Tibial nerve (tissue), 4 donors: ENCODE data around the gene CTNNA3. TPM values are rescaled to one million over a fixed set of nuclear protein-coding genes. Genes with fewer than 3 reads are reported as not detected.

Experiments
- DNase-seq, 2 donors: peaks; one replicate each; pipeline ENCODE4 v3.0.0-alpha.2; 2019; ENCODE audit warnings: low spot score in 2 of 2
- H3K27ac ChIP-seq, 4 donors: fragments of 200-600 bp; sonication (generic) in 3 of 4; one replicate each; pipeline ENCODE4 v1.5.1; 2017 to 2019; ENCODE audit warnings: mild to moderate bottlenecking in 1 of 4
- H3K27me3 ChIP-seq, 2 donors: fragments of 200-600 bp; sonication (generic) in 1 of 2; one replicate each; pipeline versions ENCODE4 v1.5.1 to v1.6.0; 2017 to 2019
- H3K36me3 ChIP-seq, 3 donors: fragments of 200-600 bp; sonication (generic); one replicate each; pipeline ENCODE4 v1.5.1; 2018 to 2019
- H3K4me1 ChIP-seq, 4 donors: fragments of 200-600 bp; sonication (generic) in 3 of 4; one replicate each; pipeline ENCODE4 v1.5.1; 2017 to 2019
- H3K4me3 ChIP-seq, 4 donors: fragments of 200-600 bp; sonication (generic) in 3 of 4; one replicate each; pipeline ENCODE4 v1.5.1; 2017 to 2019; ENCODE audit warnings: mild to moderate bottlenecking in 1 of 4, moderate library complexity in 1 of 4
- H3K9me3 ChIP-seq, 4 donors: fragments of 200-600 bp; sonication (generic) in 3 of 4; one replicate each; pipeline ENCODE4 v1.5.1; 2017 to 2019
- EP300 ChIP-seq, 2 donors: sonication (generic); formaldehyde crosslinking; IDR thresholded peaks; one replicate each; pipeline ENCODE4 v1.6.1; 2017; ENCODE audit warnings: antibody characterized with exemption in 2 of 2, mild to moderate bottlenecking in 1 of 2
- POLR2A ChIP-seq, 2 donors: fragments of 450-650 bp; IDR thresholded peaks; one replicate each; pipeline ENCODE4 v1.6.1; 2017; ENCODE audit warnings: antibody characterized with exemption in 2 of 2, mild to moderate bottlenecking in 2 of 2, moderate library complexity in 2 of 2
- WGBS, 2 donors: methylation state at CpG; one replicate each; pipeline ENCODE4 v1.1.5; 2018; 5-methylcytosine and 5-hydroxymethylcytosine counted together
- total RNA-seq, 4 donors: library from RNA; depleted of rRNA; stranded (reverse); fragments of >200 nt; gene quantifications; one replicate each; pipeline ENCODE4 v1.1.0, GENCODE V29; 2016
- TF ChIP-seq, protein P1 (sequence below), 5 experiments: fragments of 200-600 bp in 3 of 5; fragments of 450-650 bp in 2 of 5; sonication (generic) in 3 of 5; IDR thresholded peaks; one replicate each; pipeline ENCODE4 v1.5.1; 2016 to 2019; ENCODE audit warnings: antibody characterized with exemption in 5 of 5, mild to moderate bottlenecking in 3 of 5, moderate library complexity in 2 of 5

The CTNNA3 gene
- total RNA-seq, 4 donors from 2014 or later, result 15.9 to 36.1 (median 23.1) TPM

DNA sequence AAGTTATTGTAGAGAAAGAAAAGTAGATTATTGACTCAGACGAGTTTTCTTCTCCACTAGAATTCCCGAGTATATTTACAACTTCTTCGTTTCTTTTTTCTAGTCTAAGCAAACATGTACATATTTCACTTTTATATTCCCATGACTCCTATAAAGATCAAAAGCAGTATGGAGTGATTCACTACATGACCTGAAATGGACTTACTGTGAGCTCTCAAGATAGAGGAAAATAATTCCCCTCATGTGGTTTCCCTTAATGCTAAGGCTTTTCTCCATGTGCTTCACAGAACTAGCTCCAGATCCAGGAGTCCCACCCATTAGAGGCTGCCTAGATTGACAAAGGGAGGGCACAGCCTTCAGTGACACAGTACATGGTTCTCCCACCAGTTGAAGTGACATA lies 1593.2 kb downstream of the CTNNA3 start:
- 51 to 65% methylated on average over 3 of the region's 3 CpGs for WGBS, 2 donors
- H3K36me3 ChIP-seq, result no peaks in the 10 kb centered on the region
- H3K4me1 ChIP-seq, result no peaks in the 10 kb centered on the region
- H3K9me3 ChIP-seq, result no peaks in the 10 kb centered on the region
- H3K27ac ChIP-seq, result no peak overlapping the region
- no peaks in the 10 kb centered on the region for H3K27me3 ChIP-seq
- TF ChIP-seq, protein P1, sequence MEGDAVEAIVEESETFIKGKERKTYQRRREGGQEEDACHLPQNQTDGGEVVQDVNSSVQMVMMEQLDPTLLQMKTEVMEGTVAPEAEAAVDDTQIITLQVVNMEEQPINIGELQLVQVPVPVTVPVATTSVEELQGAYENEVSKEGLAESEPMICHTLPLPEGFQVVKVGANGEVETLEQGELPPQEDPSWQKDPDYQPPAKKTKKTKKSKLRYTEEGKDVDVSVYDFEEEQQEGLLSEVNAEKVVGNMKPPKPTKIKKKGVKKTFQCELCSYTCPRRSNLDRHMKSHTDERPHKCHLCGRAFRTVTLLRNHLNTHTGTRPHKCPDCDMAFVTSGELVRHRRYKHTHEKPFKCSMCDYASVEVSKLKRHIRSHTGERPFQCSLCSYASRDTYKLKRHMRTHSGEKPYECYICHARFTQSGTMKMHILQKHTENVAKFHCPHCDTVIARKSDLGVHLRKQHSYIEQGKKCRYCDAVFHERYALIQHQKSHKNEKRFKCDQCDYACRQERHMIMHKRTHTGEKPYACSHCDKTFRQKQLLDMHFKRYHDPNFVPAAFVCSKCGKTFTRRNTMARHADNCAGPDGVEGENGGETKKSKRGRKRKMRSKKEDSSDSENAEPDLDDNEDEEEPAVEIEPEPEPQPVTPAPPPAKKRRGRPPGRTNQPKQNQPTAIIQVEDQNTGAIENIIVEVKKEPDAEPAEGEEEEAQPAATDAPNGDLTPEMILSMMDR (IDR thresholded peaks at IDR 0.05), result no peak
- TF ChIP-seq POLR2A (IDR thresholded peaks at IDR 0.05) (no peak), EP300 (IDR thresholded peaks at IDR 0.05) (no peak)
- no peak overlapping the region for H3K4me3 ChIP-seq
- DNase-seq, result no peak

DNA sequence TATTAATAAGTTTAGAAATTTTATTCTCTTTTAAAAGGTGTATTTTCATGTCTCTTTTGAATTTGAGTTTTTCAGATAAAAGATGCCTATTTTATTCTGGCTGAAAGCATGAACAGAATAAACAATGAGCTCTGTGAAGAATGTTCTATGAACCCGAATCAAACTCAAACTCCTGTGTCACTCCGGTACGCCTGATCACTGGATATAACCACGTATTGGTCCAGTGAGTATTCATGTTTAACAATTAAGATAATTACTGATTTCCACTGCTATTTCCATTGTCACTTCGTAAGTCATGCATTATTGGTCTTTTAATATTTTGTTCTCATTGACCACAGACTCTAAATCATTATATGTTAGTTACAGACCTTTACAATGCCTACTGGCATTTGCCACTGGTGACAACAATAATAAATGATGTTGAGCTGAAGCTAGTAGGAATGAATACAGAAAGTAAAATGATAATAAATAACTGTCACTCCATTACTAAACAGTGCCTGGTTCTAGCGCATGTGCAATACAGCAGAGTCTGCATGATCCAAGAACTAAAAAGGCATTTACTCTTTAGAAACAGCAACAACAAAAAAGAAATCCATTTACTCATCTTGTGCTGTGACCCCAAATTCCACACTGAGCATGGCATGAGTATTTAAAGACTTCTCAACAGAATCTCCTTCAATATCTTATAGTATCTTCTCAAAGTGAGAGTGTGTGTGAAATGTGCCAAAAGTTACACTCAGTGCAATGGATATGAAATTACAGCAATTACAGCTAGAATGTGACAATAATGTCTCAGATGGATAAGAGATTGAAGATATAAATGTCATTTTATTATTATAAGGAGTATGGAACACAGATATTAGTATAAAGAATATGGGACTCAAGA lies 1597.2 kb downstream of the CTNNA3 start:
- TF ChIP-seq, protein P1 (IDR thresholded peaks at IDR 0.05), result no peak
- no peak for TF ChIP-seq POLR2A (IDR thresholded peaks at IDR 0.05)
- H3K27ac ChIP-seq, result no peak overlapping the region
- no peak overlapping the region for H3K4me3 ChIP-seq
- H3K9me3 ChIP-seq, result no peaks in the 10 kb centered on the region
- no peaks in the 10 kb centered on the region for H3K27me3 ChIP-seq
- no peaks in the 10 kb centered on the region for H3K4me1 ChIP-seq
- WGBS, 2 donors, result 48 to 60% methylated on average over 6 of the region's 6 CpGs
- H3K36me3 ChIP-seq, result no peaks in the 10 kb centered on the region
- DNase-seq, result no peak

DNA sequence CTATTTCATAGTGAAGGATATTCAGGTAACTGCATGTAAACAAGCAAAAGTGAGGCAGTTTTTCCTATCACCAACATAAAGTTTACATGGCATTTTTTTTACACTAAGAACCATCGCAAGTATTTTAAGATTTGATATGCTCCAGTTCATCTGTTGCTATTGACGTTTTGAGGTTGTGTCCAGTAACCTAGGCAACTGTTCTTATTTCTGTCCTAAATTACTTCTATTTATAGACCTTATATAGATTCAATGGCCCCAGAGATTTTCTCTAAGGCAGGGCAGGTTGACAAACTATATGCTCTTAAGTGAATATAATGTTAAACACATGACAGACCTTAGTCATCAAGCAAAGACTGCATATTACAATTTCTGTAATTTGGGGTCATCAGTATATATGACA lies 1600.4 kb downstream of the CTNNA3 start:
- Histone ChIP-seq H3K9me3 (no peaks in the 10 kb centered on the region), H3K4me1 (no peaks in the 10 kb centered on the region), H3K36me3 (no peaks in the 10 kb centered on the region), H3K27ac (no peak overlapping the region), H3K27me3 (no peaks in the 10 kb centered on the region), H3K4me3 (no peak overlapping the region)
- TF ChIP-seq EP300 (IDR thresholded peaks at IDR 0.05), result no peak
- no peak for TF ChIP-seq POLR2A (IDR thresholded peaks at IDR 0.05)
- TF ChIP-seq, protein P1 (IDR thresholded peaks at IDR 0.05), result no peak
- WGBS, 2 donors, result 67 to 72% methylated on average over 2 of the region's 2 CpGs
- no peak for DNase-seq

DNA sequence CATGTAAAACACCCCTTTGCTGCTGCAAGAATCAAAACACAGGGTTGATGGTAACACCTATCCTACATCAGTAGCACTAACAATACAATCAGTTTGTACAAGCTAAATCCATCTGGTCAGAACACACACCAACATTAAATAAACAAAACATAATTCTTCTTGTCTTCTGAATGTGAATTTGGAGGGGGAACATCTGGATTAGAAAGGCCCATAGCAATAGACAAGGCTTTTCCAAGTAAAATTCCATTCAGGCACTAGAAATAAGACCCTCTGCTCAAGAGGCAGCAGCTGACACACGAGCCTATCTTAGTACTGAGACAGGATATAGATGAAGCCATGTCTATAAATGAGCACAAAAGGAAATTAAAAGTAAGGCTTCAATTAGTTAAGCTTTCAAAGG lies 1610.1 kb downstream of the CTNNA3 start:
- Histone ChIP-seq H3K27me3 (no peaks in the 10 kb centered on the region), H3K36me3 (no peaks in the 10 kb centered on the region), H3K27ac (no peak overlapping the region), H3K9me3 (no peaks in the 10 kb centered on the region), H3K4me1 (no peaks in the 10 kb centered on the region), H3K4me3 (no peak overlapping the region)
- WGBS, 2 donors, result 0 to 10% methylated on average over 1 of the region's 1 CpG
- TF ChIP-seq POLR2A (IDR thresholded peaks at IDR 0.05) (no peak), EP300 (IDR thresholded peaks at IDR 0.05) (no peak)
- TF ChIP-seq, protein P1 (IDR thresholded peaks at IDR 0.05), result no peak
- no peak for DNase-seq

DNA sequence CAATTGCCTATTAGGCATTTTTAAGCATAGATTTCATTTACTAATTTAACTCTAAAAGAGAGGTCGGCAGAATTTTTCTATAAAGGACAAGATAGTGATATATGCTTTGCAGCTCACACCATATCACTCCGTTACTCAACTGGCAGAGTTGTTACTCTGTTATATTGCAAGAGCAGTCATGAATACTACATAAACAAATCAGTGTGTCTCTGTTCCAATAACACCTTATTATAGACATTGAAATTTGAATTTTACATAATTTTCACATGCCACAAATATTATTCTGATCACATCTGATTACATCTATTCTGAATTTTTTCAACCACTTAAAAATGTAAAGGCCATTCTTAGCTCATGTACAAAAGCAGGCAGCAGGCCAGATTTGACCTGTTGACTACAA lies 1624.1 kb downstream of the CTNNA3 start:
- H3K4me1 ChIP-seq, result no peaks in the 10 kb centered on the region
- 84 to 85% methylated on average over 2 of the region's 2 CpGs for WGBS, 2 donors
- TF ChIP-seq POLR2A (IDR thresholded peaks at IDR 0.05) (no peak), EP300 (IDR thresholded peaks at IDR 0.05) (no peak)
- TF ChIP-seq, protein P1 (IDR thresholded peaks at IDR 0.05), result no peak
- H3K36me3 ChIP-seq, result no peaks in the 10 kb centered on the region
- no peak for DNase-seq
- H3K27ac ChIP-seq, result no peak overlapping the region
- no peak overlapping the region for H3K4me3 ChIP-seq
- no peaks in the 10 kb centered on the region for H3K9me3 ChIP-seq
- no peaks in the 10 kb centered on the region for H3K27me3 ChIP-seq
